NK-92 (cell line): ENCODE measurements around the gene INTS14.
"Not testable (repeated sequence)": the region's sequence is repeated elsewhere in the genome, so short reads cannot be mapped to it uniquely, and the experiment has no call there.

ENCODE experiments used
- DNase-seq: peaks from one replicate; lab custom pipeline; 2025; ENCODE audit not compliant: unreplicated experiment; lab: John Stamatoyannopoulos, UW

Gene INTS14

GRCh38 chr15:65631503-65631902 lies 20.6 kb upstream of the INTS14 start:
- no peak for DNase-seq

DNA sequence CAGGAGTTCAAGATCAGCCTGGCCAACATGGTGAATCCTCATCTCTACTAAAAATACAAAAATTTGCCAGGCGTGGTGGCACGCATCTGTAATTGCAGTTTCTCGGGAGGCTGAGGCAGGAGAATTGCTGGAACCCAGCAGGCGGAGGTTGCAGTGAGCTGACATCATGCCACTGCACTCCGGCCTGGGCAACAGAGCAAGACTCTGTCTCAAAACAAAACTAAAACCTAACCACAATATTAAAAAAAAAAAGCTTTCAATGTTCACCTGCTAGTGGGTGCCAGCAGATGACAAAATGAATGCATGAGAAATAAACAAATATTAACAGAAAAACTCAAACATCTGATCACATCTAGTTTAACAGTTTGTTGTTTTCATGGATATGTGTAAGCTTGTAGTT lies 19.8 kb upstream of the INTS14 start:
- no peak for DNase-seq

DNA sequence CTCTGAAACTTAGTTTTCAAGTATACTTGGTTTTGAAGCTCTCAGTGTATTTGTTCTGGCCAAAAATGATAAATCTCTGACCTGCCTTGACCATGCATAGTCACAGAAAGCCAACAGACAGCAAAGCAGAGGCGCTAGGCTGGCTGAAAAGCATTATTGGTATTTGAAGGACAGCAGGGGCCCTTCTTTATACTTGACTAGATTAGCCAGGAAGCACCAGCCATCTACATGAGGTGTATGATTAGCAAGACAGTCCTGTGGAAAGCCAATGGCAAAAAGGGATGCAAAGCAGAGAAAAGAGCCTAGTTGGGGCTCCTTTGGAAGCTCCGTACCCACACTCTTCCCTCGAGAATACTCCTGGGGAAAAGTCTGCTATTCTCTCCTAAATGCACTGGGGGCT lies 18.6 kb upstream of the INTS14 start:
- no peak for DNase-seq

GRCh38 chr15:65626856-65627255 lies 15.9 kb upstream of the INTS14 start:
- no peak for DNase-seq

GRCh38 chr15:65623103-65623502 lies 12.2 kb upstream of the INTS14 start:
- no peak for DNase-seq

DNA sequence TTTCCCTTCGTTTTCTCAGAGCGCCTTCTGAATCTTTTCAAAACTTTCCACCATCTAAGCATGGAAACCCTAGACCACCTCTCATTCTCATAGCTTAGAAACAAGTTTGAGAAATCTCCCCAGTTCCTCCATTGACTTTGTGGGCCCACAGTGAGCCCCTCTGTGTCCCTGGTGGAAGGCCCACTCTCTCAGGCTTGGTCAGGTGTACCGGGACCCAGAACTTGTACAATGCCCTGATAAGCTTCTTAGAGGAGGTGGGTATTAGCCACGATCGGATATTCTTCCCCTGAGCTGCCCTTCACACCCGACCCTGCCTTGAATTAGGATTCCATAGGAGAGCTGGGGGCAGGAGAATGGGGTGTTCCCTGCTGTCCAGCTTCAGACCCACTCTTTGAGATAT lies 10.7 kb upstream of the INTS14 start, which contains the start of gene SLC24A1:
SLC24A1 (plus strand) TSS at position 301 of the 400 bp plus-strand sequence. CDS start 2,143 bp downstream, outside the sequence.
- no peak for DNase-seq

DNA sequence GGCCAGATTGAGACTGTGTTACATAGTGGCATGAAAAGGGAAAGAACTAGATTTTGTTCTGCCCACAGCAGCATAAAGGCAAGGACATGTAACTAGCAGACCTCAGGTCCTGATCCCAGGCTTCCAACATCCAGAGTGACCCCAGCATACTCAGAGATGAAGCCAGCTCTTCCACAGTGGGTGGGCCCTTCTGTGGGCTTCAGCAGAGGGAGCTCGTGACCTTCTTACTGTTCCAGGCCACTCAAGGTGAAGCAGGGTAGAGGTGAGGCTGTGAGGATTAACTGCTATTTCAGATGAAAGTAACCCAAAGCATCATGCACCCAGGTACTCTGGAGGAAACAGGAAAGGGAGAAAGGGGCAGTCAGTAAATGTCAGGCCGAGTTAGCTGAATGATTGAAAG lies 9.9 kb upstream of the INTS14 start:
- no peak for DNase-seq

GRCh38 chr15:65619626-65620290 lies 8.8 kb upstream of the INTS14 start:
- no peak for DNase-seq

DNA sequence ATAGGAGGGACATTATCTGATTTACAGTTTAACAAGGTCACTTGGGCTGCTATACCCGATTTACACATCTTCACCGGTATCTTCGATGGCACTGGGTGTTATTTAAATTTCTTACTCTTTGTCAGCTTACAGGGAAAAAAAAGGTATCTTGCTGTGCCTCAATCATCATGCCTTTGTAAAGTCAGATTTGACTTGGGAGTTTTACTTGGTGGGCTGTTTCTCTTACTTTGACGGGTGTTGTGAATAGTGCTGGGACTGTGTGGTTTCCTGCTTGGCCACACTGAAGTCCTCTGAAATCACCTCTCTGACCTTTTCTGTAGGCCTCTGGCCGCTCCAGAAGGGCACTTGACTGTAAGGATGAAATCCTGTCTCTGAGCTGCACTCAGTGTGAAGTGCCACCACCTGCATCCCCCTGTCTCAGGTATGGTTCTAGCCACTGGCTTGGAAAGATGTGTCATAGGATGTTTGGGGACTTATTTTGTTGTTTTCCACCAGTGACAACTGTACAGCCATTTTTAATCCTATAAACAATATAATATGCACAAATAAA lies 7.7 kb upstream of the INTS14 start:
- DNase-seq: no peak

DNA sequence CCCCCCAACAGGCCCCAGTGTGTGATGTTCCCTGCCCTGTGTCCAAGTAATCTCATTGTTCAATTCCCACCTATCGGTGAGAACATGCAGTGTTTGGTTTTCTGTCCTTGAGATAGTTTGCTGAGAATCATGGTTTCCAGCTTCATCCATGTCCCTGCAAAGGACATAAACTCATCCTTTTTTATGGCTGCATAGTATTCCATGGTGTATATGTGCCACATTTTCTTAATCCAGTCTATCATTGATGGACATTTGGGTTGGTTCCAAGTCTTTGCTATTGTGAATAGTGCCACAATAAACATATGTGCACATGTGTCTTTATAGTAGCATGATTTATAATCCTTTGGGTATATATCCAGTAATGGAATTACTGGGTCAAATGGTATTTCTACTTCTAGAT lies 5.0 kb upstream of the INTS14 start:
- not testable (repeated sequence) for DNase-seq

DNA sequence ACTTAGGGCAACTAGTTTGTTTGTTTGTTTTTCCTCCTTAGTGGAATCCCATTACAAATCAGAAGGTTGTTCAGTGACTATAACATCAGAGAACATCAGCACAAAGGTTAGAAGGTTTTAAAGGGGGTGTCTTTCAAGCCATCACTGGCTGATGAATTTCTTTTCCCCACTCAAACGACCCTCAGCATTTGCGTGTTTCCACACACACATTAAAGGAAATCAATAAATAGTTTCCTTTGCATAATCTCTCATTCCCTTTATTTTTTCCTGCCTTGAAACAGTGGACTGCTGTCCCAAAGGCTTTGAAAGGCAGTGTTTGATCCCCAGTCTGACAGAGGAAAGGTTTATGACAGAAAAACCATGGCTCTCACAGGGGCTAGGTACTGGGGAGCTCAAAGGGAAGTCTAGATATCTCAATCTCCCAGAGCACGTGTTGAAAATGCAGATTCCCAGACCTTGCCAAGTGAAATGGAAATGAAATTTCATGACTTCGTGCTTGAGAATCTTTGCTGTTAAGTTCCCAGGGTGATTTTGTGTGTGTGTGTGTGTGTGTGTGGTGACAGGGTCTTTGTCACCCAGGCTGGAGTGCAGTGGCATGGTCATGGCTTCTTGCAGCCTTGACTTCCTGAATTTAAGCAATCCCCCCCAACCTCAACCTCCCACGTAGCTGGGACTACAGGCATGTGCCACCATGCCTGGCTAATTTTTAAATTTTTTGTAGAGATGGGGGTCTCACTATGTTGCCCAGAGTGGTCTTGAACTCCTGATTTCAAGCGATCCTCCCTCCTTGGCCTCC lies 2.2 kb upstream of the INTS14 start:
- DNase-seq: no peak

DNA sequence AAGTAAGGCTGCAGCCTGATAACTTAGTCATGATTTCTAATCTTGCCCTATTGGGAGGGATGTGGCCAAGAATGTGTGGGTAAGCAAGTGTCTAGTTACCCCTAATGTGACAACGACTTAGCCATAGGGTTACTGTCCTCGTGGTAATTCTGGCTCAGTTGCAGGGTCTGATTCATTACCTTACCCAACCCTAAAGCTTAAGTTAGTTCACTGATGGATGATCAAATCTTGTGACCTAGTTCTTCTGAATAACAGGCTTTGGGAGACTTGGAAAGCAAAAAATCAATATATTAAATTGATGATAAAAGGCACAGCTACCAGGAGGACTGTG lies 1.6 kb upstream of the INTS14 start:
- DNase-seq: no peak

- DNase-seq: no peak
Measured at GRCh38 chr15:65611888-65612615, 1.1 kb upstream of the INTS14 start.

DNA sequence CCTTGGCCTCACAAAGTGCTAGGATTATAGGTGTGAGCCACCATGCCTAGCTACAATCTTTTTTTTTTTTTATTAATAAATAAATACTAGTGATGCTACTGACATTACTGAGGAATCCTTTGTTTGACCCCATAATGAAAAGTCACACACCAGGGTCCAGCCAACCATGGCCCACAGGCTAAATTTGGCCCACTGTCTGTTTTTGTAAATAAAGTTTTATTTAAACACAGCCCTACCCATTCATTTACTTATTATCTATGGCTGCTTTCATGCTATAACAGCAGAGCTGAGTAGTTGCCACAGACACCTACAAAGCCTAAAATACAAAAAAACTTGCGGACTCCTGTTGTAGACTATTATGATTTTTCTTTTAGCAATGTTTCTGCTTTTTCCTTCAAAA lies 7.4 kb downstream of the INTS14 start:
- DNase-seq: no peak

DNA sequence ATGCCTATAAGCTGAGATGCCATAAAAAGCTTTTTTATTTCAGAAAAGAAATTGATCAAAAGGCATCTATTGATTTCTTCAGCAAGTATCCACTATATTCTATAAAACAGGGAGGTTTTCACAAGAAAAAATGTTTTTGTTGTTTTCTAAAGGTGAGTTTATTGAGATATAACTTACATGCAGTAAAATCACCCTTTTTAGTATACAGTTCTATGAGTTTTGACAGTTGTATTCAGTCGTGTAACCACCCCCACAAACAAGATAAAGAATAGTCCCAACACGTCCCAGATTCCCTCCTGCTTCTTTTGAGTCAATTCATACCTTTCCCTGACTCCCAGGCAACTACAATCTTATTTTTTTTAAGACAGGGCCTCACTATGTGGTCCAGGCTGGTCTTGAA lies 7.8 kb downstream of the INTS14 start:
- DNase-seq: no peak

GRCh38 chr15:65599677-65600076 lies 11.3 kb downstream of the INTS14 start:
- no peak for DNase-seq

- DNase-seq: no peak
Measured at GRCh38 chr15:65598468-65598867, 12.5 kb downstream of the INTS14 start.

- DNase-seq: no peak
Measured at GRCh38 chr15:65595960-65596359, 15.0 kb downstream of the INTS14 start.

DNA sequence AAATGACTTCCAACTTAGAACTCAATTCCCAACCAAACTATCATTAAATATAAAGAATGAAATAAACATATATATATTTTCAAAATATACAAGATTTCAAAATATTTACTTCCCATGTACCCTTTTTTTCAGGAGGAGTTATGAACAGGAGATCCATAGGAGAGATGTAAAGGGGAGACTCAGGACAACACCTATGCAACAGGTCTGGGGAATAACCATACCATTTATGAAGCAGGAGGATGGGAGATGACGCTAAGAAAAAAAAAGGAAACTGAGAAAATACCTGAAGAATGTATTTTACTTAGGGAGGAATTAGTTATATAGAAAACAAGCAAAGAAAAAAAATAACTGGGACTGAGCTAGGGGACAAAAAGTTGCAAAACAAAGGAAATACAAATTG lies 23.8 kb downstream of the INTS14 start:
- no peak for DNase-seq

GRCh38 chr15:65584241-65584640 lies 26.7 kb downstream of the INTS14 start:
- DNase-seq: no peak

GRCh38 chr15:65583701-65584100 lies 27.2 kb downstream of the INTS14 start:
- no peak for DNase-seq

- no peak for DNase-seq
Measured at GRCh38 chr15:65580287-65580686, 30.6 kb downstream of the INTS14 start.
